C4-2B (cell line): ENCODE results near the gene PON1.

Source experiments
- CTCF ChIP-seq: fragments of 450-650 bp; conservative IDR thresholded peaks from 2 replicates; pipeline ENCODE4 v1.5.1; 2017; ENCODE audit warnings: mild to moderate bottlenecking
- ZFX ChIP-seq: fragments of 450-650 bp; IDR thresholded peaks from 2 replicates; pipeline ENCODE4 v1.6.1; 2017

DNA sequence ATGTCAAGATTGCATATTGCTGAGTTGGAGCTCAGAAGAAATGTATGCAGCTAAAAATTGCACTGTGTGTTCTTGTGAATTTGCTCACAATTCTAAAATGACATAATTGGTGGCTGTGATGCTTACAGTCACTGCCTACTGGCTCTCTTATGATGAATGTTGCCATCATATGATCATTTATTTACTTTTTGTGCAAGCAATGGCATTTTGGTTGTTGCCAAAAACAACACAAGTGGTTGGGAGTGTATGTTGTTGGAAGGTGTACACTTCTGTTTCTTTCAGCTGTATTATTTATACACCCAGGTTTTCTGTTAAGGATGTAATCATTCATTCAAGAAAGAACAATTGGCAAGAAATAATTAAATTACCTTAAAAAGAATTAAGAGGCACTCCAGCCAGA lies 28.9 kb downstream of the PON1 start:
- TF ChIP-seq CTCF (no peak), ZFX (no peak)
